ENCODE data around the gene EZH1. TPM values are rescaled to one million over a fixed set of nuclear protein-coding genes. Genes with fewer than 3 reads are reported as not detected.
A peak's percentile ranks its signal among the peaks of the same experiment; 100 is the strongest.

Gene EZH1
- total and polyA plus RNA-seq, 2 of the 4 experiments (the other 2 are of a cell fraction), result 17.6 to 27.3 TPM

- TF ChIP-seq, protein P1, sequence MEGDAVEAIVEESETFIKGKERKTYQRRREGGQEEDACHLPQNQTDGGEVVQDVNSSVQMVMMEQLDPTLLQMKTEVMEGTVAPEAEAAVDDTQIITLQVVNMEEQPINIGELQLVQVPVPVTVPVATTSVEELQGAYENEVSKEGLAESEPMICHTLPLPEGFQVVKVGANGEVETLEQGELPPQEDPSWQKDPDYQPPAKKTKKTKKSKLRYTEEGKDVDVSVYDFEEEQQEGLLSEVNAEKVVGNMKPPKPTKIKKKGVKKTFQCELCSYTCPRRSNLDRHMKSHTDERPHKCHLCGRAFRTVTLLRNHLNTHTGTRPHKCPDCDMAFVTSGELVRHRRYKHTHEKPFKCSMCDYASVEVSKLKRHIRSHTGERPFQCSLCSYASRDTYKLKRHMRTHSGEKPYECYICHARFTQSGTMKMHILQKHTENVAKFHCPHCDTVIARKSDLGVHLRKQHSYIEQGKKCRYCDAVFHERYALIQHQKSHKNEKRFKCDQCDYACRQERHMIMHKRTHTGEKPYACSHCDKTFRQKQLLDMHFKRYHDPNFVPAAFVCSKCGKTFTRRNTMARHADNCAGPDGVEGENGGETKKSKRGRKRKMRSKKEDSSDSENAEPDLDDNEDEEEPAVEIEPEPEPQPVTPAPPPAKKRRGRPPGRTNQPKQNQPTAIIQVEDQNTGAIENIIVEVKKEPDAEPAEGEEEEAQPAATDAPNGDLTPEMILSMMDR (conservative IDR thresholded peaks at IDR 0.05; ENCODE audit: low read depth, low read length), result peak; percentile 86
These were observed 65.1 kb downstream of the EZH1 start (continued) for GRCh38 chr17:42679492-42680330.

All from IMR-90 (cell line).